ENCODE measurements around the gene MSANTD7.
"Not testable (repeated sequence)": the region's sequence is repeated elsewhere in the genome, so short reads cannot be mapped to it uniquely, and the experiment has no call there.

MSANTD7 gene

DNA sequence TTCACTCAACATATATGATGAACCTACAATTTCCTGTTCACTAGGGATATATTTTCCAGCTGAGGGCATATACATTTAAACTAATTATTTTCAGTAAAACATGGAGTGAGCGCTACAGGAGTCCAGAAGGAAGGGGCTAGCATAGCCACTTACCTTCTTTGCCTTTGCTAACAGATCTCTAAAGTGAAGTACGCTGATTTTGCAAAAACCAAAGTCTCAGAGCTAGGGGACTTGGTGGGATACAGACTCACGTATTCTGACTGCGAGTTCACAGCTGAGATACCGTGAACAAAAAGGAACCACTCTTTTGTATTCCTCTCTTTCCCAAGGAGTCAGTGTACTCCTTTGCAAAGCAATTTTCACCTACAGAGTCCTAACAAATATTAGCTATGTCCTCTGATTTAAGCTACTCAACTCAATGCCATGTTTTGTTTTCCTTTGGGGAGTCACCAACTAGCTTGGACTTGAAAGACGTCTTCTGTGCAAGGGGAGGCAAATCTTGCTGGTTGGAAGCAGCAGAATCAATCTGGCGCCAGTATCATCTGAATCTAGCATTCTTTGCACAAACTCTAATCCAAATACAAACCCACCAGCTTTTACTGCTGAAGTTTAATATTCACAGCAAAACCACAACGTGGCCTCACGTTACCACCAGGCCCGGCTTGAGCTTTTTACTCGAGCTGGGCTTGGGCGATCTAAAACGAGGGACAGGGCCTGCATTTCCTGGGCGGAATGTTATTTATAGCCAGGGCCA is 926 bp upstream of the MSANTD7 start:
- DNase-seq (ENCODE audit: low read depth in 2 of 2) = no peak

DNA sequence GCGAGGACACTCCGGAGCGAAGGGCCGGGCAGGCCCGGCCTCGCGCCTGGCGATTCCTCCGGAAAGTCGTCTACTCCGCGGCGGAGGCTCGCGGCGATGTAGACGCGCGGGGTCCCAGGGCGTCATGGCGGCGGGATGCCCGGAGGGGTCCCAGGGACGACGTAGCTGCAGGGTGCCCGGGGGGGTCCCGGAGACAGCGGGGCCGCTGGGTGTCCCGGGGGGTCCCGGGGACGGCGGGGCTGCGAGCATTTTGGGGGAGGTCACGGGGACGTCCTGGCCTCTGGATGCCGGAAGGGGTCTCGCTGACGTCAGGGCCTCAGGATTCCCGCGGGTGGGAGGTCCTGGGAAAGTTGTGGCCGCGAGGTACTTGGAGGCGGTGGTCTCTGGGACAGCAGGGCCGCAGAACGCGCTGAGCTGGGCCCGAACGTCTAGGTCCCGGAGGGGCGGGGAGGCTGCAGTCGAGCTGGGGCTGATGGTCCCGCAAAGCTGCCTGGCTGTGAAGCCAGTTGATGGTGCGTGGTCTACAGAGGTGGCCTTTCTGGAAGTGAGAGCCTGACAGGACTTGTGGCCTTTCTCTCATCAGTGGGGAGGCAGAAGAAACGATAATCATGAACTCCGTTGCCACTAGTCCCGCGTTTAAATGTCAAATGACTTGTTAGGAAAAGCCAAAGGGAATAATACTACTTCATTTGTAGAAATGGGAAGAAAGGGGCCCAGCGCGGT is 637 bp downstream of the MSANTD7 start:
- no peak for DNase-seq (ENCODE audit: low read depth in 2 of 2)

DNA sequence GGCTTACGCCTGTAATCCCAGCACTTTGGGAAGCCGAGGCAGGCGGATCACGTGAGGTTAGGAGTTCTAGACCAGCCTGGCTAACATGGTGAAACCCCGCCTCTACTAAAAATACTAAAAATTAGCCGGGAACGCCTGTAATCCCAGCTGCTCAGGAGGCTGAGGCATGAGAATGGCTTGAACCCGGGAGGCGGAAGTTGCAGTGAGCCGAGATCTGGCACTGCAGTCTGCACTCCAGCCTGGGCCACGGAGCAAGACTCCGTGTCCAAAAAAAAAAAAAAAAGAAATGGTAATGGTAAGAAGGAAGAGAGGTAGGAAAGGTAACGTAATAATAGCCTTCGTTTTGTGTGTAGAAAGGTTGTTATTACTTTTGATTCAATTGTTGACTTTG is 1.2 kb downstream of the MSANTD7 start:
- no peak for DNase-seq (ENCODE audit: low read depth in 2 of 2)

DNA sequence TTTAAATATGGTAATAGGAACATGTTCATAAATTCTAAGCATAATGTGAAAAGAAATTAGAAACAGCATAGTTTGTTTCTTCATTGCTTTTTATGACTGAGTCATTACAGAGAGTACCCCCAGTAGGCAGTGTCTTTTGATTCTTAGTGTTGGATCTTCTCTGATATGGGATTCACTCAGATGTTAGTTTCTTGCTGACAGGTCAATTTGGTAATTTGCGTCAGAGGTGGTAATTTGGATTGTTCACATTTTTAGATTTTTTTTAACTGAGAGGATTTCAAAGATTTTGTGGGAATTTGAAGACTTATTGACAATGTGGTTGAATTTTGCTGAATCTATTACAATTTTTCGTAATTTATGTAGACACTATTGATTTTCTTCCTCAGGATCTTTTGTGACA is 2.1 kb downstream of the MSANTD7 start:
- DNase-seq (ENCODE audit: low read depth in 2 of 2) = no peak

DNA sequence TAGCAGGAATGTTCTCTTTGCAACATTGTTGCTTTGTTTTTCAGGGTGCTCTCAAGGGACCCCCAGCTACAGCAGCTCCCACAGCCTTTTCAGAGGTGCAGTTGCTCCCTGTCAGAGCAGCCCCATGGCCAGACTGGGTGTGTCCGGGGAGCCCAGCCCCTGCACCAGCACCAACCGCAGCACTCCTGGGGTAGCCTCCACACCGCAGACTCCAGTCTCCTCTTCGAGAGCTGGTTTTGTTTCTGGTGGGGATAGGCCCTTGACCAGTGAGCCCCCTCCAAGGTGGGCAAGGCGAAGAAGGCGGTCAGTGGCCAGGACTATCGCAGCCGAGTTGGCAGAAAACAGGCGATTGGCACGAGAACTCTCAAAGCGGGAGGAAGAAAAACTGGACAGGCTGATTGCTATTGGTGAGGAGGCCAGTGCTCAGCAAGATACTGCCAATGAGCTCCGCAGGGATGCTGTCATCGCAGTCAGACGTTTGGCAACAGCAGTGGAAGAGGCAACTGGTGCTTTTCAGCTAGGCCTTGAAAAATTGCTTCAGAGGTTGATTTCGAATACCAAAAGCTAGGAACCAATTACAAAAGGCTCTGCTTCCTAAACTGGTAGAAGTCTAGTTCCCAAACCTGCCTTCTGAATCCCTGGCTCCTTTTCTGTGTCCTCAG is 5.4 kb downstream of the MSANTD7 start:
- no peak for DNase-seq (ENCODE audit: low read depth in 2 of 2)

DNA sequence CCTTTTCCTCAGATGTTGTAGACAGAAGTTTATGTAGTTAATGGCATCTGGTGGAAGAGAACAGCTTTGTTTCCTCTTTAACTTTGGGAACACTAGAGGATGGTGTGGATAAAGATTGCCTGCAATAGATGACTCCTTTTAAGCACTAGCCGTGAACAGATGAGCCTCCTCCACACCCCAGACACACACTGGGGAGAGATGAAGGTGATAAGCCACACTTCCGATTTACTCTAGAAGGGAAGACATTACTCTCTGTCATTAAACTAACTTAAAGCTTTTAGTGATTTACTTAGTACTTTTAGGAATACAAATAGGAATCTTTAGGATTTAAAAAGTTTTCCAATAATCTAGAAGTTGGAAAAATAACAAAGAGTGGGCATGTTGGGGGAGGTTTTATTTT is 6.8 kb downstream of the MSANTD7 start:
- DNase-seq (ENCODE audit: low read depth in 2 of 2) = no peak

DNA sequence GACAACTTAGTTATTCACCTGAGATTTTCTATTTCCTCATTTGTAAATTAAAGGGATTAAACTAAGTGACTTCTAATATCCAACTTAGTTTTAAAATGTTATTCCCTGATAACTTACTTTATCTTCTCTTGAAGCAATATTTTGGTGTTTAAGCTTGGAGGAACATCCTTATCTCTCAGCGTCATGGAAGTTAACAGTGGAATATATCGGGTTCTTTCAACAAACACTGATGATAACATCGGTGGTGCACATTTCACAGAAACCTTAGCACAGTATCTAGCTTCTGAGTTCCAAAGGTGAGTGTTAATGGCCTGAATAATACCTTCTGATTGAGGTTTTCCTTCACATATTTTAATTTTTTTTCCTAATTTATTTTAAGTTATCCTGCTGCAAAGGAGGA is 14.1 kb downstream of the MSANTD7 start:
- no peak for DNase-seq (ENCODE audit: low read depth in 2 of 2)

DNA sequence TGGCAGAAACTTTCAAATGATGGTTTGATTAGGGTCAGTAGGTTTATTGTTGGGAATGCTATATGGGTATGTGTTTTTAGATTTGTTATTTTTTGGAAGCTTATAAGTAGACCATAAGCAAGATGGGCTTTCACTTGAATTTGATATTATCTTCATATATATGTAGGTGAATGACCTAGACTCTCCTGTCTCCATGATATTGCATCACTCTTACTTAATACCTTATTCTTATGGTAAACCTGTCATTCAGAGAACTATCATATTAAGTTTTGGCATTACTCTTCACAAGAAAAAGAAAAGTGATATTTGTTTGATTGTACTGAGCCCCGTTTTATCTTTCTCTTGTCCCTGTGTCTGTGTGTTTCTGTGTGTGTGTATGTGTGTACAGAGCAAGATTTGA is 17.3 kb downstream of the MSANTD7 start:
- DNase-seq (ENCODE audit: low read depth in 2 of 2) = no peak

DNA sequence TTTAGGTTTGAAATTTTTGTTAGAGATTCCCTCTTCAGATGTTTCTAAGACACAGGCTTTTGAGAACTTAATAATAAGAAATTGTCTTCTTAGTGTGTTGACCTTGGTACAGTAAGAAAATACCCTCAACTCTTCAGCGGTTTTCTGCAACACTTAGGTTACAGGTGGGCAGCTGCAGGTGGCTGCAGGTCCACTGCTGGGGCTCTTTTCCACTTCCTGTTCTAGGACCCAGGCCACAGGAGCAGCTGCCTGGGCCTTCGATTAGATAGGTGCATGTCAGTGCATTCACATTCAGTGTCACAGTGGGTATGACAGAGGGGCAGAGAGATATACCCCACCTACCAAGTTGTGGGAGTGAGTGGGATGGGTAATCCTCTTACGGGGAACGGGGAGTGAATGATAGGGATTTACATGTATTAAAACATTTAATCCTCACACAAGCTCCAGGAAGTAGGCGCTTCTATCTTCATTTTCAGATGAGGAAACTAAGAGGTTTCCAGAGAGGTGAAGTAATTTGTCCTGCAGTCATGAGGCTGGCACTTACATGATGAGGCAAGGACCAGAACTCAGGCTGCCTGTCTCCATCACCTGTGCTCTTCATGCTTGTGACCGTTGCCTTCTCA is 20.3 kb downstream of the MSANTD7 start:
- no peak for DNase-seq (ENCODE audit: low read depth in 2 of 2)

DNA sequence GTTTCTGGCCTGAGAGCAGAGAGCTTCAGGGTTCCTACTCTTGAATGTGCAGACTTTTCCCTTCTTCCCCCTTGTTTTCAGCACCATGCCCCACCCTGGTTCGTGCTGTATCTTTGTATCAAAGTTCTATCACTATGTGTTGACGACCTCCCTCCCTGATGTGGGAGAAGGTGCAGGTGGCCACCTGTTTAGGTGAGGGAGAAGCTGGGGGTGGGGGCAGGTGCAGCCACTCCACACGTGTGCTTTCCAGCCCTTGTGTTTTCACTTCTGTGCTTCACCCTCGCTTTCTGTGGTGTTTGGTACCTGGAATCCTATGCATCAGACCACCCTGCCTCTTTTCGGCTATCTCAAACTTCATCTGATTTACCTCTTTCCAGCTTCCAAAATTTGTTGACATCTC is 20.9 kb downstream of the MSANTD7 start:
- no peak for DNase-seq (ENCODE audit: low read depth in 2 of 2)

DNA sequence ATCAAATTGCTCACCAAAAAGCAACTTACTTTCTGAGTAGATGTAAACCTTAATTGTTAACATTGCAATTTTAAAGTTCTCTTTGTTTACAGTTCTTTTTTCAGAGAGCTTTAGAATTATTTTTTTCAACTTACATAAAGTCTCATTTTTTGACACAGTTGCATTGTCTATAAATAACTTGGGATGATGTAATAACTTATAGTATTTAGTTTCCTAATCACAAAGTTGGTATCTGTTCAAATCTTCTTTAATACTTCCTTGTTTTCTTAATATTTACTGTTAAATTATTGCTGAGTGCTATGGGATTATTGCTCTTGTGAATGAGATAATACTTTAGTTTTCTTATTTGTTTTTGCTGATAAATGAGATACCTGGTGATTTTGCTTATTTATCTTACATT is 21.7 kb downstream of the MSANTD7 start:
- no peak for DNase-seq (ENCODE audit: low read depth in 2 of 2)

DNA sequence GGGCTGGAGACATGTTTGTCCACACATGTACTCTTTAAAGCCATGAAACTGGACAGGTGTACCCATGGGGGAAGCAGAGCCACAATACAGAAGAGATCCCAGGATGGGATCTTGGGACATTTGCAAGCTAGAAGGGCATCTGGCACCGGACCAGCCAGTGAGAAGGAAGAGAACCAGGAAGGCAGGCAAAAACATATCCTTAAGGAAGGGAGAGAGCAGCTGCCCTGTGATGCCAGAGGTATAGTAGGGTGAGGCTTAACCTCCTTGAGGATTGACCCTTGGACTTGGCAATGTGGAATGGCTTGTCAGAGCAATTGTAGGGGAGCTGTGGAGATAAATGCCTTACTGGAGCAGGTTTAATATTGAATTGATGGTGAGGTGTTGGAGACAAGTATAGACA is 22.7 kb downstream of the MSANTD7 start:
- no peak for DNase-seq (ENCODE audit: low read depth in 2 of 2)

DNA sequence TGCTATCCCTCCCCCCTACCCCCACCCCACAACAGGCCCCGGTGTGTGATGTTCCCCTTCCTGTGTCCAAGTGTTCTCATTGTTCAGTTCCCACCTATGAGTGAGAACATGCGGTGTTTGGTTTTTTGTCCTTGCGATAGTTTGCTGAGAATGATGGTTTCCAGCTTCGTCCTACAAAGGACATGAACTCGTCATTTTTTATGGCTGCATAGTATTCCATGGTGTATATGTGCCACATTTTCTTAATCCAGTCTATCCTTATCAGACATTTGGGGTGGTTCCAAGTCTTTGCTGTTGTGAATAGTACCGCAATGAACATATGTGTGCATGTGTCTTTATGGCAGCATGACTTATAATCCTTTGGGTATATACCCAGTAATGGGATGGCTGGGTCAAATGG is 26.4 kb downstream of the MSANTD7 start:
- DNase-seq (ENCODE audit: low read depth in 2 of 2) = not testable (repeated sequence)

DNA sequence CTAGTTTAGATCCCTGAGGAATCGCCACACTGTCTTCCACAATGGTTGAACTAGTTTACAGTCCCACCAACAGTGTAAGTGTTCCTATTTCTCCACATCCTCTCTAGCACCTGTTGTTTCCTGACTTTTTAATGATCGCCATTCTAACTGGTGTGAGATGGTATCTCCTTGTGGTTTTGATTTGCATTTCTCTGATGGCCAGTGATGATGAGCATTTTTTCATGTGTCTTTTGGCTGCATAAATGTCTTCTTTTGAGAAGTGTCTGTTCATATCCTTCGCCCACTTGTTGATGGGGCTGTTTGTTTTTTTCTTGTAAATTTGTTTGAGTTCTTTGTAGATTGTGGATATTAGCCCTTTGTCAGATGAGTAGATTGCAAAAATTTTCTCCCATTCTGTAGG is 26.8 kb downstream of the MSANTD7 start:
- not testable (repeated sequence) for DNase-seq (ENCODE audit: low read depth in 2 of 2)

DNA sequence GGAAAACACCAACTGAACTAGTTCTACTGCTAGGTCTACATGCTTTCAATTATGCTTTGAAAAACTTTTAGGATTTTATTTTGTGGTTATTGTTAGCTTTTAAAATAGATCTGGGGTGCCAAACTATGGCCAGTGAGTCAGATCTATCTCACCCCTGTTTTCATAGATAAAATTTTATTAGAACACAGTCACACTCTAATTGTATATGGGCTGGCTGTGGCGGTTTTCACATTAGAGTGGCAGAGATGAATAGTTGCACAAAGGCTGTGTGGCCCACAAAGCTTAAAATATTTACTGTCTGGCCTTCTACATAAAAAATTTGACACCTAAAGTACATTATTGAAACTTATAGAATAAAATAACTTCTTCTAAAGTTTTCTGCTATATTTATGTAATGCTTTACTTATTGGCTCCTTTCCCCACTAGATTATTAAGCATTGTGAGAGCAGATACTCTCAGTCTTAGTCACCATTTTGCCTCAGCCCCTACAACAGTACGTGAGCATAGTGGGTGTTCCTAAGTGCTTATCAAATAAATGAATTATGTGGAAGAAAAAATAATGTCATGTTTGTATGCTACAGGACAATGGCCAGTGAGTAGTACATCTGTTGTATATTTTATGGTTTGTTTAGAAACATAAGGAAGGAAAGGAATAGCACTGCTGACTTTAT is 35.1 kb downstream of the MSANTD7 start:
- peak; percentile 23 to 28 for DNase-seq (ENCODE audit: low read depth in 2 of 2)

DNA sequence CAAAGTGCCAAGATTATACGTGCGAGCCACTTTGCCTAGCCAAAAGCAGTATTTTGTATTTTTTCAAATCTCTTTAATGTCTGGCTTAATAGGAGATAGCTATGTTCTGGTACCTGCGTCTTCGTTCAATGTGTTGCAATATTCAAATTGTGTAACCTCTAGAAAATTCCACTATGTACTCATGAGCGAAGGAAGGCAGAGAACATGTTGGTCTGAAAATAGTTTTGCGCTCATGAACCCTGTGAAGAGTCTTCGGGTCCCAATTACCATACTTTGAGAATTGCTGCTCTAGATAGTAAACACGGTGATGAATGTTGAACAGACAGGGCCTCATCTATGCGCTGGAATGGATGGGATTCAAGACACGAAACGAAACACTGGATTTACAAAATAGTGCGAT is 37.8 kb downstream of the MSANTD7 start:
- no peak for DNase-seq (ENCODE audit: low read depth in 2 of 2)

DNA sequence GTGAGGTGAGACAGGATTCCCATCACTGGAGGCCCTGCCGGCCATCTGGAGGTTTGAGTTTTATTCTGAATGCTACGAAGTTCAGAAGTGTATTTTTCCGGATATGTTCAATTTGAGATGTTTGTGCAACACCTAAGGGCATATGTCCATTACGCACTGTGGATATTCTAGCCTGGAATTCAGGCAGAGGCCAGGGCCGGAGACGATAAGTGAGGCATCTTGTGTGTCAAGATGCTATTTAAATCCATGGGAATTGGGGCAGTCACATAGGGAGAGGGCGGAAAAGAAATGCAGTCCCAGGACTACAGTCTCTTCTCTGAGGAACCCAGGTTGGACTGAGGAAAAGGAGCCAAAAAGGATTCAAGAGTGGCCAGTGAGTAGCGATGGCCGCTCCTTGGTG is 38.7 kb downstream of the MSANTD7 start:
- DNase-seq (ENCODE audit: low read depth in 2 of 2) = no peak

DNA sequence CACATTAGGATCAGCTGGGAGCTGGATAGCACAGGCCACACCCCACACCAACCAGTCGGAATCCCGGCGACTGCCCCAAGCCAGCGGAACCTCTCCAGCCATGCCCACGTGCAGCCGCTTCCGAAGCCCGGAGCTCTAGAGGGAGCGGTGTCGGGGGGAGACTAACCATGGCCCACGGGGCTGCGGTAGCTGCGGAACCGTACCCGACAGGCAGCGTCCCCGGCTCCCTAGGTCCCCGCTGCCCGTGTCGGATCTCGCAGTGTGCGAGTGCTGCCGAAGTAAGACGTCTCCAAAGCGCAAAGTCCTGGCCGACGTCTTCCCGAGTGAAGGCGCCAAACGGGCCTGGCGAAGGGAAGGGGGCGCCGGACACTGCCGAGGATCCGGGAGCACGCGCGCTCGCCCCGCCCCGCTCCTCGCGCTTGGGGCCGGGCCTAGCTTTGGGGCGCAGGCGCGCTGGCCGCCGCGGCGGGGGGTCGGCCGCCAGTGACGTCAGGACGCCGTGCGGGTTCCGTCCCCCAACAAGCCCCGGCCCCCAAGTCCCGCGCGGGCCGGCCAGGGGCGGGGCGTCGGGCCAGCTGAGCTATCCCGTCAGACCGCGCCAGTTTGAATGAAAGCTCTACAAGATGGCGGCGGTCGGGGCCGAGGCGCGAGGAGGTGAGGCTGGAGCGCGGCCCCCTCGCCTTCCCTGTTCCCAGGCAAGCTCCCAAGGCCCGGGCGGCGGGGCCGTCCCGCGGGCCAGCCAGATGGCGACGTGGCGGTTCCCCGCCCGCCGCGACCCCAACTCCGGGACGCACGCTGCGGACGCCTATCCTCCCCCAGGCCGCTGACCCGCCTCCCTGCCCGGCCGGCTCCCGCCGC is 40.4 kb downstream of the MSANTD7 start, which contains the start of gene SUV39H2:
TSS of gene SUV39H2 (plus strand) at position 601 of the 858 bp plus-strand sequence. CDS start at position 624, 23 bp downstream.
- DNase-seq (ENCODE audit: low read depth in 2 of 2) = peak; percentile 89 to 90

DNA sequence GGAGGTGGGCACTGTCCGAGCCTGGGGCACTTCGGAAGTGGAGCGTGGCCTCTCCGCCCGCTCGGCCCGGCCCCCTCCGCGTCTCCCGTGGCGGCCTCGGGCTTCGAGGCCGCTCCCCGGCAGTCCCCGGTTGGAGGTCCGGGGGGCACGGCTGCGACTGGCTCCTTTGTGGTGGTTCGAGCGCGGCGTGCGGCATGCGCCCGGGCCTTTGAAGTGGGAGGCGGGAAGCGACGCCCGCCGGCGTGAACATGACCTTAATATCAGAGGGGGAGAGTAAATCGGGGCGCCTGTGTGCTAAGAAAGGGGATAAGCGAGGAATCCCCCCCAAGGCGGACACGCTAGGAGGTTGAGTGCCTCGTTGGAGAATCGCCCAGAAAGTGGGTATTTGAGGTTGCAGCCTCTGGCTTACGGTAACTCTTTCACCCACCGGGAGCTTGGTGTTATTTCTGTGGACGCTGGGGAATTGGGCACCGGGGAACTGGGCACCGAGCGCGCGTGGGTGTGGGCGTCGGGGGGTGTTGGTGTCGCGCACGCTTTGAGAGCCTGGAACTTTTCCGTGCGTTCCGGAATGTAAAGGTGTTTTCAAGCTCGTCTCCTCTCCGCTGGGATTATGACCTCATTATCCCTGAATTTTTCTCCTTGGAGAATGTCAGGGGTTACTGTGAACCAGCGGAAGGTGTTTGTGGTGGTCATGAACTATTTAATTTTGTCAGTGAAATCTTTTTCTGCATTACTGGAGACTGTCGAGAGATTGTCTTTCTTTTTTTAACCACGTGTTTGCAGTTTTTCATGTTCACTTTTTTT is 41.2 kb downstream of the MSANTD7 start:
- no peak for DNase-seq (ENCODE audit: low read depth in 2 of 2)

DNA sequence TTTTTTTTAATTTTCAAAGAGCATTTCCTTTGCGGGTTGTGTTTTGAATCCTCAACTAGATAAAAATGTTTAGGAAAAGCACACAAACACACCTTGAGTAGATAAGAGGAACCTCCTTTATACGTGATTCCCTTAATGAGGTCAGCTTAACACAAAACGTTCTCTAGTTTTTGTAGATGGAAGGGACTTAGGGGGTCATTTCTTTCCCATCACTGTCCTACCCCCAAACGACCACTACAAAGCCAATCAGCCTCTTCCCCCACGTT is 41.8 kb downstream of the MSANTD7 start:
- DNase-seq (ENCODE audit: low read depth in 2 of 2) = no peak

All from fibroblast of skin of left quadriceps (primary cell).